H1 (cell line): ENCODE results near the gene CASK. TPM values are rescaled to one million over a fixed set of nuclear protein-coding genes. Genes with fewer than 3 reads are reported as not detected.

Source experiments
- CTCF ChIA-PET: fragments of 300-600 bp; sonication (Branson Sonifier 250); formaldehyde crosslinking; loops from one replicate; lab custom pipeline; 2021; ENCODE audit not compliant: partially characterized antibody; lab: Charles Lee
- POLR2A ChIA-PET: fragments of 300-600 bp; sonication (Branson Sonifier 250); formaldehyde crosslinking; loops from one replicate; lab custom pipeline; 2021; ENCODE audit warnings: inconsistent platforms; ENCODE audit not compliant: partially characterized antibody; lab: Charles Lee
- DNase-seq, 2 experiments: peaks; one replicate each; pipeline versions ENCODE4 v3.0.0 to v3.0.0-alpha.2; 2010 to 2022; ENCODE audit warnings: low spot score in 2 of 2, low read depth in 1 of 2, mixed read lengths in 1 of 2
- FAIRE-seq: peaks from 2 replicates; lab custom pipeline; 2011; peaks lifted over from hg19 to GRCh38; lab: Jason Lieb, UNC
- H2AFZ ChIP-seq: 2 replicates; pipeline ENCODE4 v1.8.1; 2012; ENCODE audit warnings: low read length, inconsistent platforms
- H2AK5ac ChIP-seq: 2 replicates; pipeline ENCODE4 v1.6.1; 2013; ENCODE audit warnings: low read depth, low read length
- H2BK120ac ChIP-seq: replicated peaks from 2 replicates; pipeline ENCODE3; 2013; ENCODE audit warnings: low read depth, low read length, inconsistent platforms
- H2BK12ac ChIP-seq: 2 replicates; pipeline ENCODE4 v1.6.1; 2013; ENCODE audit warnings: low read depth, low read length
- H2BK15ac ChIP-seq: 2 replicates; pipeline ENCODE4 v1.6.1; 2013; ENCODE audit warnings: low read length
- H2BK20ac ChIP-seq: 2 replicates; pipeline ENCODE4 v1.6.1; 2013; ENCODE audit warnings: low read length
- H2BK5ac ChIP-seq: 2 replicates; pipeline ENCODE4 v1.6.1; 2013; ENCODE audit warnings: low read depth, low read length
- H3K14ac ChIP-seq: 2 replicates; pipeline ENCODE4 v1.6.1; 2013; ENCODE audit warnings: inconsistent platforms; ENCODE audit not compliant: insufficient read length
- H3K18ac ChIP-seq: 2 replicates; pipeline ENCODE4 v1.6.1; 2013; ENCODE audit warnings: low read length; ENCODE audit errors: extremely low read depth
- H3K23ac ChIP-seq: 2 replicates; pipeline ENCODE4 v1.6.1; 2013; ENCODE audit warnings: inconsistent platforms; ENCODE audit not compliant: insufficient read length
- H3K23me2 ChIP-seq: 2 replicates; pipeline ENCODE4 v1.6.1; 2013; ENCODE audit warnings: low read depth, low read length
- H3K27ac ChIP-seq: 2 replicates; pipeline ENCODE4 v1.6.1; 2011; ENCODE audit warnings: low read depth, low read length, inconsistent platforms
- H3K27me3 ChIP-seq, 4 experiments: replicated peaks in 1 of 4; 1 replicate in 1 of 4; 2 replicates in 3 of 4; pipeline versions ENCODE4 v1.6.1 to v1.8.1; 2011 to 2013; ENCODE audit warnings: low read length in 3 of 4, mild to moderate bottlenecking in 3 of 4, inconsistent platforms in 2 of 4, mixed read lengths in 2 of 4, moderate library complexity in 1 of 4; ENCODE audit not compliant: control insufficient read depth in 3 of 4, insufficient read depth in 3 of 4; ENCODE audit errors: extremely low read depth in 1 of 4
- H3K36me3 ChIP-seq, 4 experiments: 2 replicates each; pipeline versions ENCODE4 v1.6.1 to v1.8.1; 2011 to 2013; ENCODE audit warnings: mild to moderate bottlenecking in 4 of 4, low read length in 3 of 4, moderate library complexity in 2 of 4, control low read depth in 1 of 4, inconsistent platforms in 1 of 4; ENCODE audit not compliant: insufficient read depth in 4 of 4, control insufficient read depth in 2 of 4
- H3K4ac ChIP-seq: replicated peaks from 2 replicates; pipeline ENCODE3; 2013; ENCODE audit warnings: low read length, low read depth, mixed read lengths, inconsistent platforms; ENCODE audit not compliant: insufficient read length
- H3K4me1 ChIP-seq, 4 experiments: replicated peaks in 1 of 4; 1 replicate in 1 of 4; 2 replicates in 3 of 4; pipeline versions ENCODE4 v1.6.1 to v1.8.1; 2011 to 2013; ENCODE audit warnings: low read length in 3 of 4, inconsistent platforms in 2 of 4, mixed read lengths in 1 of 4; ENCODE audit not compliant: insufficient read depth in 4 of 4, control insufficient read depth in 3 of 4
- H3K4me2 ChIP-seq, 2 experiments: 2 replicates each; pipeline versions ENCODE4 v1.6.1 to v1.8.1; 2011 to 2013; ENCODE audit warnings: low read depth in 2 of 2, low read length in 2 of 2, control low read depth in 1 of 2, inconsistent platforms in 1 of 2, mild to moderate bottlenecking in 1 of 2; ENCODE audit not compliant: insufficient read depth in 1 of 2
- H3K4me3 ChIP-seq, 4 experiments: fragments of 200-600, 300-600 bp in 1 of 4; sonication (generic), shearing (Covaris generic), sonication (Bioruptor Twin) in 1 of 4; 2 replicates each; pipeline versions ENCODE4 v1.5.1 to v1.8.1; 2011 to 2016; ENCODE audit warnings: low read length in 4 of 4, low read depth in 3 of 4, control low read depth in 2 of 4, inconsistent platforms in 2 of 4, mild to moderate bottlenecking in 2 of 4, mixed read lengths in 1 of 4, moderate library complexity in 1 of 4; ENCODE audit not compliant: insufficient read depth in 2 of 4; ENCODE audit errors: extremely low read depth in 1 of 4
- H3K56ac ChIP-seq: replicated peaks from 2 replicates; pipeline ENCODE3; 2013; ENCODE audit warnings: low read depth, mild to moderate bottlenecking, mixed read lengths, low read length, inconsistent platforms; ENCODE audit not compliant: insufficient read length
- H3K79me1 ChIP-seq: 2 replicates; pipeline ENCODE4 v1.6.1; 2013; ENCODE audit warnings: low read depth, low read length, control low read depth
- H3K79me2 ChIP-seq, 2 experiments: 2 replicates each; pipeline versions ENCODE4 v1.6.1 to v1.8.1; 2012 to 2013; ENCODE audit warnings: low read length in 2 of 2, mild to moderate bottlenecking in 2 of 2, inconsistent platforms in 1 of 2; ENCODE audit not compliant: insufficient read depth in 2 of 2, control insufficient read depth in 1 of 2
- H3K9ac ChIP-seq, 4 experiments: replicated peaks in 1 of 4; 1 replicate in 1 of 4; 2 replicates in 3 of 4; pipeline versions ENCODE4 v1.6.1 to v1.8.1; 2011 to 2013; ENCODE audit warnings: low read depth in 3 of 4, low read length in 3 of 4, control low read depth in 2 of 4, mild to moderate bottlenecking in 2 of 4, moderate library complexity in 2 of 4, inconsistent platforms in 1 of 4; ENCODE audit errors: extremely low read depth in 1 of 4
- H3K9me3 ChIP-seq, 2 experiments: 2 replicates each; pipeline versions ENCODE4 v1.6.1 to v1.8.1; 2012 to 2013; ENCODE audit warnings: mild to moderate bottlenecking in 2 of 2, moderate library complexity in 2 of 2, control low read depth in 1 of 2, inconsistent platforms in 1 of 2, low read depth in 1 of 2, low read length in 1 of 2, mixed read lengths in 1 of 2; ENCODE audit not compliant: insufficient read depth in 2 of 2
- H4K20me1 ChIP-seq, 2 experiments: replicated peaks in 1 of 2; 2 replicates each; pipeline versions ENCODE3 to v1.8.1; 2011 to 2013; ENCODE audit warnings: inconsistent platforms in 2 of 2, low read length in 2 of 2, mild to moderate bottlenecking in 1 of 2; ENCODE audit not compliant: insufficient read depth in 2 of 2, control insufficient read depth in 1 of 2
- H4K5ac ChIP-seq: 2 replicates; pipeline ENCODE4 v1.6.1; 2013; ENCODE audit warnings: low read length, low read depth, mixed read lengths, inconsistent platforms; ENCODE audit not compliant: insufficient read length
- H4K8ac ChIP-seq: 2 replicates; pipeline ENCODE4 v1.8.0; 2013; ENCODE audit warnings: mild to moderate bottlenecking, moderate library complexity, low read length, inconsistent platforms; ENCODE audit not compliant: insufficient read depth; ENCODE audit errors: extremely low read depth
- H4K91ac ChIP-seq: replicated peaks from 2 replicates; pipeline ENCODE3; 2013; ENCODE audit warnings: low read length, mixed read lengths, inconsistent platforms; ENCODE audit not compliant: insufficient read length
- BACH1 ChIP-seq: IDR thresholded peaks from 2 replicates; pipeline ENCODE4 v1.6.1; 2012; ENCODE audit warnings: low read length, improper control_type of control experiment
- EGR1 ChIP-seq: IDR thresholded peaks from 2 replicates; pipeline ENCODE4 v1.6.1; 2011; ENCODE audit warnings: low read depth, low read length, borderline replicate concordance
- HDAC2 ChIP-seq, 2 experiments: fragments of 300-600 bp in 1 of 2; sonication (generic) in 1 of 2; IDR thresholded peaks; 2 replicates each; pipeline ENCODE4 v1.6.1; 2011 to 2012; ENCODE audit warnings: low read depth in 2 of 2, low read length in 2 of 2, mild to moderate bottlenecking in 2 of 2, moderate library complexity in 2 of 2, borderline replicate concordance in 1 of 2, inconsistent platforms in 1 of 2
- KDM4A ChIP-seq: IDR thresholded peaks from one replicate; pipeline ENCODE4 v1.7.1; 2012; ENCODE audit warnings: low read depth, mild to moderate bottlenecking, moderate library complexity, low read length, inconsistent platforms; ENCODE audit not compliant: severe bottlenecking
- NRF1 ChIP-seq: IDR thresholded peaks from 2 replicates; pipeline ENCODE4 v1.6.1; 2011; ENCODE audit warnings: mild to moderate bottlenecking, low read depth, low read length, improper control_type of control experiment
- TAF1 ChIP-seq: IDR thresholded peaks from 2 replicates; pipeline ENCODE4 v1.6.1; 2011; ENCODE audit warnings: mild to moderate bottlenecking, low read depth, low read length
- ZNF274 ChIP-seq: IDR thresholded peaks from 2 replicates; pipeline ENCODE4 v1.7.0; 2012; ENCODE audit warnings: low read length, borderline replicate concordance; ENCODE audit errors: extremely low read depth
- WGBS, 2 experiments: shearing (Covaris generic) in 1 of 2; methylation state at CpG; one replicate each; pipeline versions ENCODE4 v1.1.6 to v1.1.7; 2013 to 2015; ENCODE audit warnings: low lambda C conversion rate in 2 of 2, mixed read lengths in 2 of 2, inconsistent platforms in 1 of 2, low coverage in 1 of 2, missing lambda C conversion rate in 1 of 2; ENCODE audit not compliant: insufficient replicate concordance in 2 of 2, insufficient coverage in 1 of 2, insufficient read length in 1 of 2; ENCODE audit errors: extremely low coverage in 1 of 2, missing lambda C conversion rate in 1 of 2; 5-methylcytosine and 5-hydroxymethylcytosine counted together
- polyA plus RNA-seq, 7 experiments: library from polyadenylated mRNA; depleted of rRNA in 3 of 7; stranded (reverse) in 5 of 7; unstranded in 2 of 7; fragments of >200 nt in 5 of 7; fragments of 200-250 nt in 2 of 7; gene quantifications; 1 replicate in 5 of 7; 2 replicates in 1 of 7; 4 replicates in 1 of 7; pipeline versions ENCODE4 v1.2.1 to v1.2.3, GENCODE V29; 2011 to 2013; ENCODE audit warnings: missing spikeins in 2 of 7, mixed read lengths in 2 of 7
- total RNA-seq: library from RNA; stranded (reverse); fragmentation: NEBNext Ultra II Directional; extraction: Animal tissue kit (Norgen Biotek cat#: 25700); gene quantifications from 2 replicates; pipeline ENCODE4 v1.2.1, GENCODE V29; 2021
- TF ChIP-seq, protein P1 (sequence below): IDR thresholded peaks from 2 replicates; pipeline ENCODE4 v1.6.1; 2011; ENCODE audit warnings: low read depth, mild to moderate bottlenecking, low read length; ENCODE audit not compliant: insufficient read depth

Gene CASK
- total and polyA plus RNA-seq, 2 of the 8 experiments (the other 6 are each of a cell fraction or from before 2014, with no cell fraction given) = 21.6 to 55.1 TPM

- H3K9ac ChIP-seq = no peak overlapping the region
- no peak for TF ChIP-seq KDM4A
- no peak for TF ChIP-seq BACH1
- no peak for TF ChIP-seq EGR1
- no peak for TF ChIP-seq ZNF274
- TF ChIP-seq NRF1 = no peak
- TF ChIP-seq, protein P1, sequence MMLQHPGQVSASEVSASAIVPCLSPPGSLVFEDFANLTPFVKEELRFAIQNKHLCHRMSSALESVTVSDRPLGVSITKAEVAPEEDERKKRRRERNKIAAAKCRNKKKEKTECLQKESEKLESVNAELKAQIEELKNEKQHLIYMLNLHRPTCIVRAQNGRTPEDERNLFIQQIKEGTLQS = no peak
- no peak for TF ChIP-seq HDAC2 (IDR thresholded peaks at IDR 0.05; ENCODE audit: borderline replicate concordance in 1 of 2, low read depth in 2 of 2, low read length in 2 of 2)
- TF ChIP-seq TAF1 = no peak
- H3K56ac ChIP-seq = no peak overlapping the region
- no peak overlapping the region for H3K4ac ChIP-seq
- H3K4me3 ChIP-seq = no peak overlapping the region
- no peak overlapping the region for H3K23ac ChIP-seq
- no peak overlapping the region for H3K18ac ChIP-seq
- H3K79me1 ChIP-seq = no peaks in the 10 kb centered on the region
- no peaks in the 10 kb centered on the region for H3K9me3 ChIP-seq
- H3K14ac ChIP-seq = no peak overlapping the region
- H4K91ac ChIP-seq = no peak overlapping the region
- DNase-seq (no peak), FAIRE-seq (no peak)
- H3K27ac ChIP-seq = no peak overlapping the region
- H3K4me2 ChIP-seq = no peak overlapping the region
- H2BK12ac ChIP-seq = no peak overlapping the region
- no peak overlapping the region for H2AK5ac ChIP-seq
- no peaks in the 10 kb centered on the region for H3K79me2 ChIP-seq
- no peak overlapping the region for H2BK15ac ChIP-seq
- no peak overlapping the region for H2BK20ac ChIP-seq
- H2AFZ ChIP-seq = no peak overlapping the region
- ChIA-PET CTCF (no interaction called here), POLR2A (no interaction called here)
- no peaks in the 10 kb centered on the region; a peak in 1 of 8 replicates for H3K36me3 ChIP-seq
- H3K27me3 ChIP-seq = no peaks in the 10 kb centered on the region
- H3K4me1 ChIP-seq = 0 out of 7 replicates have a peak, but pooled peaks cover 0 to 2% (median 0%) of the 10 kb centered on the region in 4 experiments
- 39% methylated on average over 2 of the region's 2 CpGs; no CpG with 5 or more reads in 1 of the 2 experiments for WGBS, 2 experiments
- H4K20me1 ChIP-seq = no peaks in the 10 kb centered on the region
- H2BK5ac ChIP-seq = no peak overlapping the region
- H4K5ac ChIP-seq = no peak overlapping the region
- H2BK120ac ChIP-seq = no peak overlapping the region
- H4K8ac ChIP-seq = no peak overlapping the region
- H3K23me2 ChIP-seq = no peaks in the 10 kb centered on the region
These were observed 289.1 kb downstream of the CASK start for GRCh38 chrX:41634284-41634683.
